Common myeloid progenitor, CD34-positive (primary cell): ENCODE results near the gene MYO1F.
"Not testable (repeated sequence)": the region's sequence is repeated elsewhere in the genome, so short reads cannot be mapped to it uniquely, and the experiment has no call there.

Experiments
- CTCF ChIA-PET: fragments of 350-600 bp; sonication (Branson Sonifier 250); formaldehyde crosslinking; loops from one replicate; lab custom pipeline; 2021; ENCODE audit warnings: antibody characterized with exemption; lab: Charles Lee
- POLR2A ChIA-PET: fragments of 350-600 bp; sonication (Branson Sonifier 250); formaldehyde crosslinking; loops from one replicate; lab custom pipeline; 2021; ENCODE audit warnings: antibody characterized with exemption; lab: Charles Lee
- DNase-seq, 3 donors: peaks; one replicate each; pipeline versions ENCODE4 v3.0.0 to v3.0.0-alpha.2; 2013
- H3K27ac ChIP-seq, 2 experiments: 1 replicate in 1 of 2; 2 replicates in 1 of 2; pipeline ENCODE4 v1.7.0; 2013; ENCODE audit warnings: inconsistent platforms in 2 of 2, low read length in 2 of 2, mild to moderate bottlenecking in 2 of 2, low read depth in 1 of 2, moderate library complexity in 1 of 2; ENCODE audit not compliant: severe bottlenecking in 2 of 2, insufficient read depth in 1 of 2, poor library complexity in 1 of 2
- H3K27me3 ChIP-seq, 5 experiments: replicated peaks in 2 of 5; 1 replicate in 3 of 5; 2 replicates in 2 of 5; pipeline versions ENCODE4 v1.6.1 to v1.7.0; 2013; ENCODE audit warnings: low read length in 4 of 5, mild to moderate bottlenecking in 2 of 5, moderate library complexity in 2 of 5, inconsistent platforms in 1 of 5; ENCODE audit not compliant: insufficient read depth in 5 of 5, control insufficient read depth in 4 of 5
- H3K36me3 ChIP-seq, 4 experiments: 1 replicate in 2 of 4; 2 replicates in 2 of 4; pipeline versions ENCODE4 v1.6.1 to v1.7.0; 2013; ENCODE audit warnings: low read length in 3 of 4, control low read depth in 1 of 4, mild to moderate bottlenecking in 1 of 4; ENCODE audit not compliant: control insufficient read depth in 4 of 4, insufficient read depth in 4 of 4
- H3K4me1 ChIP-seq, 4 experiments: 1 replicate in 3 of 4; 2 replicates in 1 of 4; pipeline versions ENCODE4 v1.6.1 to v1.7.1; 2013; ENCODE audit warnings: low read length in 3 of 4, mild to moderate bottlenecking in 3 of 4, control low read depth in 1 of 4, inconsistent platforms in 1 of 4, moderate library complexity in 1 of 4; ENCODE audit not compliant: control insufficient read depth in 4 of 4, insufficient read depth in 4 of 4; ENCODE audit errors: control extremely low read depth in 1 of 4
- H3K4me3 ChIP-seq, 7 experiments: 1 replicate in 4 of 7; 2 replicates in 3 of 7; pipeline versions ENCODE4 v1.5.1 to v1.7.0; 2013; ENCODE audit warnings: mild to moderate bottlenecking in 7 of 7, low read length in 6 of 7, moderate library complexity in 6 of 7, inconsistent platforms in 2 of 7, low read depth in 2 of 7, control low read depth in 1 of 7; ENCODE audit not compliant: insufficient read depth in 4 of 7, control insufficient read depth in 1 of 7; ENCODE audit errors: extremely low read depth in 1 of 7
- H3K9me3 ChIP-seq, 5 experiments: 1 replicate in 4 of 5; 2 replicates in 1 of 5; pipeline versions ENCODE4 v1.6.1 to v1.7.1; 2013; ENCODE audit warnings: low read length in 4 of 5, mild to moderate bottlenecking in 2 of 5, inconsistent platforms in 1 of 5, low read depth in 1 of 5, moderate library complexity in 1 of 5; ENCODE audit not compliant: control insufficient read depth in 4 of 5, insufficient read depth in 2 of 5; ENCODE audit errors: control extremely low read depth in 1 of 5
- whole genome bisulfite sequencing: methylation state at CpG from one replicate; pipeline ENCODE4 v1.1.5; 2013; ENCODE audit not compliant: insufficient coverage; 5-methylcytosine and 5-hydroxymethylcytosine counted together

Gene MYO1F

GRCh38 chr19:8558325-8558724 lies 18.9 kb downstream of the MYO1F start:
- 90% methylated on average over 2 of the region's 2 CpGs for WGBS
- Histone ChIP-seq H3K4me3 (no peak overlapping the region), H3K36me3 (peaks cover under 1 to 25% (median 8%) of the 10 kb centered on the region in 4 experiments), H3K4me1 (peaks cover 0 to 13% (median 2%) of the 10 kb centered on the region in 4 experiments), H3K27ac (no peak overlapping the region), H3K27me3 (no peaks in the 10 kb centered on the region), H3K9me3 (no peaks in the 10 kb centered on the region)
- DNase-seq: no peak
- POLR2A ChIA-PET: no interaction called here
- CTCF ChIA-PET: interaction anchor here (0.6 to 3.9 kb wide), 6 partner anchors 13 to 71 kb away, joined by 3 to 16 read pairs (median 4); partner anchors contain the start of gene MYO1F

- no peak overlapping the region for H3K4me3 ChIP-seq
- DNase-seq: no peak
- ChIA-PET CTCF (interaction anchor here (0.6 to 3.9 kb wide), 6 partner anchors 12 to 70 kb away, joined by 3 to 16 read pairs (median 4); partner anchors contain the start of gene MYO1F), POLR2A (no interaction called here)
- peaks cover 0 to 13% (median 2%) of the 10 kb centered on the region in 4 experiments for H3K4me1 ChIP-seq
- no peaks in the 10 kb centered on the region for H3K9me3 ChIP-seq
- H3K27me3 ChIP-seq: no peaks in the 10 kb centered on the region
- WGBS: 82% methylated on average over 5 of the region's 6 CpGs
- H3K27ac ChIP-seq: no peak overlapping the region
- peaks cover 4 to 31% (median 11%) of the 10 kb centered on the region in 4 experiments for H3K36me3 ChIP-seq
Measured at GRCh38 chr19:8557642-8558238, 19.5 kb downstream of the MYO1F start.

GRCh38 chr19:8553729-8554128 lies 23.5 kb downstream of the MYO1F start:
- H3K4me3 ChIP-seq, POLR2A ChIA-PET, DNase-seq, H3K9me3 ChIP-seq, H3K27me3 ChIP-seq, H3K27ac ChIP-seq: not testable (repeated sequence)
- CTCF ChIA-PET: interaction anchor here (0.7 kb wide), 1 partner anchor 175 kb away, joined by 3 read pairs; no protein-coding TSS in a partner anchor
- Histone ChIP-seq H3K4me1 (peaks cover 0 to 11% (median 0%) of the 10 kb centered on the region in 4 experiments), H3K36me3 (peaks cover 8 to 54% (median 29%) of the 10 kb centered on the region in 4 experiments)
- 92% methylated on average over 2 of the region's 7 CpGs for WGBS

- Histone ChIP-seq H3K27ac (no peak overlapping the region), H3K9me3 (no peaks in the 10 kb centered on the region), H3K27me3 (no peaks in the 10 kb centered on the region), H3K36me3 (peaks cover 8 to 54% (median 31%) of the 10 kb centered on the region in 4 experiments), H3K4me3 (no peak overlapping the region), H3K4me1 (peaks cover 0 to 4% (median 0%) of the 10 kb centered on the region in 4 experiments)
- peak in 2 of 3 donors; percentile 23 to 41 for DNase-seq
- POLR2A ChIA-PET: no interaction called here
- CTCF ChIA-PET: no interaction called here
- 94% methylated on average over 9 of the region's 10 CpGs for WGBS
Measured at GRCh38 chr19:8552810-8553209, 24.4 kb downstream of the MYO1F start.

GRCh38 chr19:8550070-8550469 lies 27.2 kb downstream of the MYO1F start:
- H3K9me3 ChIP-seq: no peaks in the 10 kb centered on the region
- H3K36me3 ChIP-seq: peaks cover 12 to 62% (median 42%) of the 10 kb centered on the region in 4 experiments
- WGBS: over 99% methylated on average over 15 of the region's 15 CpGs
- H3K27ac ChIP-seq: no peak overlapping the region
- POLR2A ChIA-PET: no interaction called here
- no peak overlapping the region for H3K4me3 ChIP-seq
- DNase-seq: no peak
- H3K27me3 ChIP-seq: no peaks in the 10 kb centered on the region
- CTCF ChIA-PET: interaction anchor here (1.6 kb wide), 1 partner anchor 12 kb away, joined by 3 read pairs; no protein-coding TSS in a partner anchor
- no peaks in the 10 kb centered on the region for H3K4me1 ChIP-seq

GRCh38 chr19:8545743-8546142 lies 31.5 kb downstream of the MYO1F start:
- no peak overlapping the region for H3K27ac ChIP-seq
- DNase-seq: no peak
- H3K36me3 ChIP-seq: peaks cover 4 to 53% (median 39%) of the 10 kb centered on the region in 4 experiments
- H3K9me3 ChIP-seq: no peaks in the 10 kb centered on the region
- POLR2A ChIA-PET: no interaction called here
- H3K27me3 ChIP-seq: no peaks in the 10 kb centered on the region
- no peak overlapping the region for H3K4me3 ChIP-seq
- CTCF ChIA-PET: interaction anchor here (0.6 to 2.0 kb wide), 4 partner anchors 13 to 99 kb away, joined by 3 to 6 read pairs (median 4); partner anchors contain the start of gene MYO1F
- H3K4me1 ChIP-seq: no peaks in the 10 kb centered on the region
- WGBS: 100% methylated on average over 3 of the region's 8 CpGs

GRCh38 chr19:8544168-8544567 lies 33.1 kb downstream of the MYO1F start:
- POLR2A ChIA-PET: no interaction called here
- Histone ChIP-seq H3K36me3 (peaks cover 7 to 49% (median 37%) of the 10 kb centered on the region in 4 experiments), H3K4me3 (no peak overlapping the region), H3K27me3 (no peaks in the 10 kb centered on the region), H3K9me3 (no peaks in the 10 kb centered on the region), H3K27ac (no peak overlapping the region), H3K4me1 (no peaks in the 10 kb centered on the region)
- 97% methylated on average over 13 of the region's 20 CpGs for WGBS
- DNase-seq: no peak
- CTCF ChIA-PET: interaction anchor here (2.0 kb wide), 1 partner anchor 14 kb away, joined by 6 read pairs; no protein-coding TSS in a partner anchor
